Renal cortex interstitium (tissue), 11 donors: ENCODE results near the gene KIF26B. TPM values are rescaled to one million over a fixed set of nuclear protein-coding genes. Genes with fewer than 3 reads are reported as not detected.
"Not testable (repeated sequence)": the region's sequence is repeated elsewhere in the genome, so short reads cannot be mapped to it uniquely, and the experiment has no call there.

Experiments used
- DNase-seq, 11 donors: peaks; one replicate each; pipeline ENCODE4 v3.0.0-alpha.2; 2013; ENCODE audit warnings: low read depth in 9 of 11, low spot score in 4 of 11; ENCODE audit errors: extremely low read depth in 1 of 11
- polyA plus RNA-seq, 3 donors: library from polyadenylated mRNA; unstranded; fragments of 120-200 nt; gene quantifications; one replicate each; pipeline ENCODE4 v1.2.1, GENCODE V29; 2013; ENCODE audit not compliant: insufficient read length in 3 of 3

Gene KIF26B
- polyA plus RNA-seq, 3 donors: 33.4 to 39.4 (median 38.3) TPM

DNA sequence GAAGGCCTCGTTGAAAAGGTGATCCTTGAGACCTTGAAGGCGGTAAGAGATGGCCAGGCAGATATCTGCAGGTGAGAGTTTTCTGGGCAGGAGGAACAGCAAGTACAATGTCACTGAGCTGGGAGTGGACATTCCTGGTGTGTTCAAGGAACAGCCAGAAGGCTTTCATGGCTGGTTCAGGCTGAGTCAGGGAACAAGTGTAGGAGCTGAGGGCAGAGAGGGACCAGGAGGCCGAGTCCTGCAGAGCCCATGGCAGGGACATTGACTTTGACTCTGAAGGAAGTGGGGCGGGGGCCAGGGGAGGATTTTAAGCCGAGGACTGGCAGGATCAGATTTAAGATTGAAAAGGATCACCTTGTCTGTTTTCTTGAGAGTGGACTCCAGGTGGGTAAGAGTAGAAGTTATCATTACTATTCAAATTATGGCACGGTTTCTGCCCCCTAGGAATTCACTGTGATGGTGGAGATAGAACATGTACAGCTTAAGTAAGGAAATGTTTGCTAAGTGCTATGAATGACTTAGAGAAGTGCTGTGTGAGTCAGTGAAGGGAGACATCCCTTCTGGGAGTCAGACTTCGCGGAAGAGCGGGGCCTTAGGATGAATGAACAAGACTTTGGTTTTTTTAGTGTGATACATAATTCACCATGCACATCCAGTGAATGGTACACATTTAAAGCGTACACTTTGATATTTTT lies 202.3 kb downstream of the KIF26B start:
- peak in 1 of 11 donors; percentile 63 for DNase-seq

DNA sequence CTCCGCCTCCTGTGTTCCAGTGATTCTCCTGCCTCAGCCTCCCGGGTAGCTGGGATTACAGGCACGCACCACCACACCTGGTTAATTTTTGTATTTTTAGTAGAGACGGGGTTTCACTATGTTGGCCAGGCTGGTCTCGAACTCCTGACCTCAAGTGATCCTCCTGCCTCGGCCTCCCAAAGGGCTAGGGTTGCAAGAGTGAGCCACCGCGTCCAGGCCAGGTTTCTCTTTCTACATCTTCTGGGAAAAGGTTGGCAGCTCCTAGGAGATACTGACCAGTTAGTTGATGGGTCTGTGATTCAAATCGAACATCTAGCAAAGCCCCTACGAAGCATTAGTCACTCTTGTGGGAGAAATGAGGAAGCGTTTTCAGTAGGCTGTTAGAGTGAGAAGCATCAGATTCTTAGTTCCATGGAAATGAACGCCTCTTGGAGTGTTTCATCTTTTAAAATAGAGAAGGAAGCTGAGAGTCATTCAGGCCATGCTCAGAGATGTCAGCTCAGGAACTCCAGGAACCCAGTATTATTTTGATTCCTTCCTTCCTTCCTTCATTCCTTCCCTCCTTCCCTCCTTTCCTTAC lies 204.4 kb downstream of the KIF26B start:
- not testable (repeated sequence) for DNase-seq

- no peak for DNase-seq
These were observed 206.3 kb downstream of the KIF26B start for GRCh38 chr1:245361065-245361464.

DNA sequence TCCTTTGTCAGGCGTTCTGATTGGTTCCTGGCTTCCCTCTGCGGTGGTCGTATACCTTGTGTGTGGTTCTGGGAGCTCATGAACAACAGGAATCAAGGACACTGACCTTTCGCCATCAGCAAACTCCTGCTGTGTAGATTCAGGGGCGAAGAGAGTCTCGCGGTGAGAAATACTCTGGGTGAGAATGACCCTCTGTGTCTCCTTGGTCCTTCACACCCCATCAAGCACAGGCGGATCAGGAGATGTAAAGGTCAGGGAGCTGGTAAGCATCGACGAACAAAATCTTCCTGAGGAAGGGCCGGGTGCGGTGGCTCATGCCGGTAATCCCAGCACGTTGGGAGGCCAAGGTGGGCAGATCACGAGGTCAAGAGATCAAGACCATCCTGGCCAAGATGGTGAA lies 207.2 kb downstream of the KIF26B start:
- DNase-seq: no peak

- DNase-seq: no peak
These were observed 208.8 kb downstream of the KIF26B start for GRCh38 chr1:245363461-245364200.

- peak; percentile 64 to 88 (median 79) for DNase-seq
These were observed 210.6 kb downstream of the KIF26B start for GRCh38 chr1:245365095-245366020.

- no peak for DNase-seq
These were observed 212.1 kb downstream of the KIF26B start for GRCh38 chr1:245366886-245367285.

GRCh38 chr1:245370175-245370825 lies 215.5 kb downstream of the KIF26B start:
- no peak for DNase-seq

DNA sequence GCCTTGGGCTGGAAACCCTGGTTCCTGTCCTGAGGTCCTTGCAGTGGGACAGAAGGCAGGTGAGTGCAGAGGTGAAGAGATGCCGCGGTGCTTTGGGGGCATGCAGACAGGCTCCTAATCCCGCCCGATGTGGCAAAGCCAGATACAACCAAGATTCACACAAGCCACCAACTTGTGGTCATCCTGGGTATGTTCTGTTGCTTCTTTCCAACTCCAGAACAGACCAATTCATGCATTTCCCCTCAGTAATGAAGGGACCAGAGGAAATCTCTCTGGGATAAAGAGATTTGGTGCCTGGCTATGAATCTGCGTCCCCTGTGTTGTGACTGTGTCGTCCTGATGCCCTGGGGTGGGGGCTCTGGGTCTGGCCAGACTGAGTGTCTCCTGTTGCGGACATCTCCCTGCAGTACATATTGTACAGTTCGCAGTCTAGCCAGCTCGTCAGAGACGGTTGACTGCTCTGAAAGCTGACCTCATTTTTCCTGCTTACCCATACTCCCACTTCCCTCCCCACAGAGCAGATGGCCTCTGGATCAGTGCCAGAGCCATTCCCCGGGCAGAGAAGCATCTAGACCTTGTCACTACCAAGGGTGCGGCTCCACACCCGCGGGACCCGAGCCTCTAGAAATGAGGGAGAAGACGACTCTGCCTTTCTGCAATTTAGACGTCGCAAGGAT lies 216.3 kb downstream of the KIF26B start:
- peak in 8 of 11 donors; percentile 60 to 82 (median 69) for DNase-seq

GRCh38 chr1:245373131-245373530 lies 218.3 kb downstream of the KIF26B start:
- no peak for DNase-seq

GRCh38 chr1:245375789-245376460 lies 221.1 kb downstream of the KIF26B start:
- no peak for DNase-seq

DNA sequence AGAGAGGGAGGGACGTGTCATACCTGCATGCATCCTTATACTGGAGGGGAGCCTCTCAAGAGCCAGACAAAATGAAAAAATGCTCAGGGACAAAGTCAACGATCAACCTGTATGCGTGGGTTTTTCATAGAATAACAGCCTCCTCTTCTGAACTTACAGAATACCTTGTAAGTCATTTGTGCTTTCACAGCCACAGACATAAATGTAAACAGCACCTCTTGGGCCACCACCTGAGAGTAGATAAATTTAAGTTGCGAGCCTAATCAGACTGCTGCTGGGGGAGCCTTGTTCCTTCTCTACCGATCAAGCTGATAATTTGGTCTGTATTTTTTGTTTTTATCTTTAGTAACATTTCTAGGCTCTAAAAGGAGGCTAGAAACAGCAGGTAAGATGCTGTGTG lies 223.1 kb downstream of the KIF26B start:
- no peak for DNase-seq

DNA sequence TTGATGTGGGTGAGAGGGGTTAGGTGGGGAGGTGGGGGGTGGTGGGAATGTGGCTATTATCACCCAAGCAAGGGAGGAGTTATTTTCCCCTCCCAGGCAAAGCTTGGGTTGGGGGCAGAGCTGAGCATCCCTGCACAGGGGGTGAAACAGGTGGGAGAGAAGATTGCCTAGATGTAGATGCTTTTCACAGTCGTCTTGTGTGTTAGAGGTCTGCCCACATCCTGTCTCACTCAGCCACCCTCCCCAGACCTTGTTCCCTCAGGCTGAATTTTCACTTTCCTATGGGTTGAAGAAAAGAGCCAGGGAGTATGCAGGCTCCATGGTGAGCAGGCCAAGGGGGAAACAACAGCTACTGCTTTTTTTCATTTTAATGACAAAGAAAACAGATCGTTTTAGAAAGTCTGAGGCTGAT lies 223.5 kb downstream of the KIF26B start:
- no peak for DNase-seq

DNA sequence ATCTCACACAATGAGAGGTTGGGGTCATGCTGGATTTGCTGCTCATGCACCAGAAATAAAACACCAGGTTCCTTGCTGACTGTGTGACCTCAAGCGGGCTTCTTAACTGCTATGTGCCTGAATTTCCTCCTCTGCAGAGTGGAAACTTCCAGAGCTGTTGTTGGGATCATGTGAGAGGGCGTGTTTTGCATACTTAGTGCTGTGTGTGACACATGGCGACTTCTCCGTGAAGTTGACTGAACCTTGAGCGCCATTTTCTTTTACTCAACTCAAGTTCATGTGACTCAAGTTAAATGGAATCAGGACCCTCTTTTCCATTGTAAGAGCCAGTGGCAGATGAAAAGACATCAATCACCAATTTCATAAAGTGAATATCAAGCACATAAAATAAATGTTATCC lies 224.0 kb downstream of the KIF26B start:
- DNase-seq: no peak

- no peak for DNase-seq
These were observed 226.2 kb downstream of the KIF26B start for GRCh38 chr1:245380790-245381535.

- DNase-seq: no peak
These were observed 228.2 kb downstream of the KIF26B start for GRCh38 chr1:245382981-245383380.
